Measurements from ENCODE around the gene CHST11.

DNA sequence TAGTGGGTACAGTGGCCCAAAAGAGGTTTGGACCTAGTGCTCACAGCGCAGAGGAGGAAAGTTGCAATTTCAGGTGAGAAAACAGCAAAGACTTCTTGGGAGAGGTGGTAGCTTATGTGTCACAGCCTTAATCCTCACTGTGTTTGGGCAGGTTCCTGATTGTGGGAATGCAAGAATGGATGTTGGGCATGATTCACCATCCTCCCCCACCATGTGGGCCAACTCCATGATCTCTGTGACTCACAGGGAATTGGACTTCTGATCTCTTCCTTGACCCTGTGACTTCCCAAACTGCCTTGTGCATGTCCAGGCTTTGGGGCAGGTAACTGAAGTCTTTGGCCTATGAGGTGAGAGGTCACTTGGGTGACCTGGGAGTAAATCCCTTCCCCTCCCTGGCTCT is 1.8 kb upstream of the CHST11 start:
- TF ChIP-seq YY1 (IDR thresholded peaks at IDR 0.05; ENCODE audit: insufficient read depth, insufficient read length) (no peak), ZNF274 (IDR thresholded peaks at IDR 0.05; ENCODE audit: low read depth, low read length) (no peak), SUZ12 (IDR thresholded peaks at IDR 0.05; ENCODE audit: extremely low read depth, insufficient read depth, insufficient read length) (no peak)

All from NT2/D1 (cell line).